Fibroblast of lung (primary cell): Measurements from ENCODE around the gene VPS51.

Experiments
- EZH2 ChIP-seq: IDR thresholded peaks from 2 replicates; pipeline ENCODE4 v1.5.1; 2012; ENCODE audit warnings: low read length, control low read depth, mild to moderate bottlenecking; ENCODE audit errors: missing control alignments
- TF ChIP-seq, protein P1 (sequence below), 2 donors: IDR thresholded peaks in 1 of 2; conservative IDR thresholded peaks in 1 of 2; 1 replicate in 1 of 2; 2 replicates in 1 of 2; pipeline ENCODE4 v1.5.1; 2011 to 2012; ENCODE audit warnings: low read length in 2 of 2, control low read depth in 1 of 2, inconsistent platforms in 1 of 2, low read depth in 1 of 2, mild to moderate bottlenecking in 1 of 2

DNA sequence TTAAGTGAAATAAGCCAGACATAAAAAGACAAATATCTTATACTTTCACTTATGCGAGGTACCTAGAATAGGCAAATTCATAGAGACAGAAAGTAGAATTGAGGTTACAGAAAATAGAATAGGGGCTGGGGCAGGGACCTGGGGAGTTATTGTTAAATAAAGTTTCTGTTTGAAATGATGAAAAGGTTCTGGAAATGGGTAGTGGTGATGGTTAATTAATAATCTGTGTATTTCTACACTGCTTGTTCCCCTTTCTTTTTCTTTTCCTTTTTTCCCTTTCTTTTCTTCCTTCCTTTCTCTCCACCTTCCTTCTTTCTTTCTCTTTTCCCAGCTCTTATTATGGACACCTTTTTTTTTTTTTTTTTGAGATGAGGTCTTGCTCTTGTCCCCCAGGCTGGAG lies 40.5 kb upstream of the VPS51 start:
- TF ChIP-seq, protein P1, sequence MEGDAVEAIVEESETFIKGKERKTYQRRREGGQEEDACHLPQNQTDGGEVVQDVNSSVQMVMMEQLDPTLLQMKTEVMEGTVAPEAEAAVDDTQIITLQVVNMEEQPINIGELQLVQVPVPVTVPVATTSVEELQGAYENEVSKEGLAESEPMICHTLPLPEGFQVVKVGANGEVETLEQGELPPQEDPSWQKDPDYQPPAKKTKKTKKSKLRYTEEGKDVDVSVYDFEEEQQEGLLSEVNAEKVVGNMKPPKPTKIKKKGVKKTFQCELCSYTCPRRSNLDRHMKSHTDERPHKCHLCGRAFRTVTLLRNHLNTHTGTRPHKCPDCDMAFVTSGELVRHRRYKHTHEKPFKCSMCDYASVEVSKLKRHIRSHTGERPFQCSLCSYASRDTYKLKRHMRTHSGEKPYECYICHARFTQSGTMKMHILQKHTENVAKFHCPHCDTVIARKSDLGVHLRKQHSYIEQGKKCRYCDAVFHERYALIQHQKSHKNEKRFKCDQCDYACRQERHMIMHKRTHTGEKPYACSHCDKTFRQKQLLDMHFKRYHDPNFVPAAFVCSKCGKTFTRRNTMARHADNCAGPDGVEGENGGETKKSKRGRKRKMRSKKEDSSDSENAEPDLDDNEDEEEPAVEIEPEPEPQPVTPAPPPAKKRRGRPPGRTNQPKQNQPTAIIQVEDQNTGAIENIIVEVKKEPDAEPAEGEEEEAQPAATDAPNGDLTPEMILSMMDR (conservative IDR thresholded peaks at IDR 0.05 in 1 of 2, IDR thresholded peaks at IDR 0.05 in 1 of 2; ENCODE audit: low read depth in 1 of 2, low read length in 2 of 2), result no peak
- TF ChIP-seq EZH2, result no peak
